Kidney (tissue), 14 donors: ENCODE measurements around the gene NAPSA. TPM values are rescaled to one million over a fixed set of nuclear protein-coding genes. Genes with fewer than 3 reads are reported as not detected.
A peak's percentile ranks its signal among the peaks of the same experiment; 100 is the strongest.
"Not testable (repeated sequence)": the region's sequence is repeated elsewhere in the genome, so short reads cannot be mapped to it uniquely, and the experiment has no call there.

Experiments
- DNase-seq, 5 donors: peaks; one replicate each; pipeline ENCODE4 v3.0.0-alpha.2; 2013 to 2020
- FAIRE-seq: peaks from 2 replicates; lab custom pipeline; 2012; peaks lifted over from hg19 to GRCh38; lab: Jason Lieb, UNC
- H3K27ac ChIP-seq, 2 donors: one replicate each; pipeline ENCODE4 v1.7.0; 2013; ENCODE audit warnings: low read depth in 2 of 2, low read length in 2 of 2, inconsistent platforms in 1 of 2
- H3K27me3 ChIP-seq: one replicate; pipeline ENCODE4 v1.7.1; 2013; ENCODE audit warnings: low read length, inconsistent platforms; ENCODE audit not compliant: control insufficient read depth, insufficient read depth
- H3K36me3 ChIP-seq, 3 donors: one replicate each; pipeline versions ENCODE4 v1.7.0 to v1.7.1; 2013; ENCODE audit warnings: low read length in 3 of 3, control low read depth in 1 of 3, inconsistent platforms in 1 of 3; ENCODE audit not compliant: insufficient read depth in 3 of 3, control insufficient read depth in 2 of 3
- H3K4me1 ChIP-seq, 3 donors: one replicate each; pipeline versions ENCODE4 v1.7.0 to v1.7.1; 2013; ENCODE audit warnings: low read length in 3 of 3, inconsistent platforms in 1 of 3, low read depth in 1 of 3; ENCODE audit not compliant: control insufficient read depth in 2 of 3, insufficient read depth in 2 of 3
- H3K4me3 ChIP-seq, 3 donors: one replicate each; pipeline versions ENCODE4 v1.7.0 to v1.8.1; 2013; ENCODE audit warnings: low read length in 3 of 3, control low read depth in 1 of 3, inconsistent platforms in 1 of 3
- H3K9ac ChIP-seq, 3 donors: one replicate each; pipeline versions ENCODE4 v1.7.0 to v1.7.1; 2013; ENCODE audit warnings: low read length in 3 of 3, control low read depth in 1 of 3, inconsistent platforms in 1 of 3
- H3K9me3 ChIP-seq, 3 donors: one replicate each; pipeline versions ENCODE4 v1.7.0 to v1.7.1; 2013; ENCODE audit warnings: low read length in 3 of 3, control low read depth in 1 of 3, inconsistent platforms in 1 of 3; ENCODE audit not compliant: control insufficient read depth in 2 of 3, insufficient read depth in 1 of 3
- intact Hi-C: fragments of 100-400 bp; cut with DNase I; formaldehyde crosslinking; loops from one replicate; pipeline ENCODE4 v1.11.1; 2022
- polyA plus RNA-seq: library from polyadenylated mRNA; stranded (reverse); fragments of 350-450 nt; fragmentation: Illumina TruSeq; extraction: RNeasy Lipid Tissue Mini Kit (QIAGEN cat#74804); gene quantifications from one replicate; pipeline ENCODE4 v1.2.3, GENCODE V29; 2014; ENCODE audit warnings: low read depth, low replicate concordance; ENCODE audit not compliant: insufficient read depth
- total RNA-seq: library from RNA; stranded (reverse); fragmentation: NEBNext Ultra II Directional; extraction: Animal tissue kit (Norgen Biotek cat#: 25700); gene quantifications from one replicate; pipeline ENCODE4 v1.2.1, GENCODE V29; 2021
- TF ChIP-seq, protein P1 (sequence below): IDR thresholded peaks from 3 replicates; pipeline ENCODE4 v1.5.1; 2012; ENCODE audit warnings: mild to moderate bottlenecking, moderate library complexity, borderline replicate concordance; ENCODE audit not compliant: insufficient read depth; ENCODE audit errors: extremely low read depth
- donor health status: control.
- donor health status: control.
- donor health status: control.
- donor health status: control.
- donor health status: control.
- donor health status: DM: yes; HTN: yes; CAD: no.
- donor health status: Normal renal cell carcinoma (clear cell type).

Gene NAPSA
- total and polyA plus RNA-seq, 2 donors from 2014 or later = 217 to 268 TPM

DNA sequence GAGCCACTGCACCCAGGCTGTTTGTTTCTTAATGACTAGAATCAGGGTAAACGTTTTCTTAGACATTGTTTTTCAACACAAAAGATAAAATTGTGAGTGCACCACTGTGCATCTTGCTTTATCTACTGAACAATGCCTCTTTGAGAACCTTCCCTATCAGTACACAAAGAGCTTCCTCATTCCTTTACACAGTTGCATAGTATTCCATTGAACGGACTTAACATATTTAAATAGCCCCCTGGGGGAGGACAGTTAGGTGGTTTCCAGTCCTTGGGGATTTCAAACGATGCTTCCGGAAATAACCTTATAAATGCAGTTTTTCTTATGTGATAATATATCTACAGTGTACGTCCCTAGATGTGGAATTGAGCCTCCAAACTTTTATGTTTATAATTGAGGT is 27.3 kb upstream of the NAPSA start:
- intact Hi-C loops = no loop called here
- FAIRE-seq = no peak
- TF ChIP-seq, protein P1, sequence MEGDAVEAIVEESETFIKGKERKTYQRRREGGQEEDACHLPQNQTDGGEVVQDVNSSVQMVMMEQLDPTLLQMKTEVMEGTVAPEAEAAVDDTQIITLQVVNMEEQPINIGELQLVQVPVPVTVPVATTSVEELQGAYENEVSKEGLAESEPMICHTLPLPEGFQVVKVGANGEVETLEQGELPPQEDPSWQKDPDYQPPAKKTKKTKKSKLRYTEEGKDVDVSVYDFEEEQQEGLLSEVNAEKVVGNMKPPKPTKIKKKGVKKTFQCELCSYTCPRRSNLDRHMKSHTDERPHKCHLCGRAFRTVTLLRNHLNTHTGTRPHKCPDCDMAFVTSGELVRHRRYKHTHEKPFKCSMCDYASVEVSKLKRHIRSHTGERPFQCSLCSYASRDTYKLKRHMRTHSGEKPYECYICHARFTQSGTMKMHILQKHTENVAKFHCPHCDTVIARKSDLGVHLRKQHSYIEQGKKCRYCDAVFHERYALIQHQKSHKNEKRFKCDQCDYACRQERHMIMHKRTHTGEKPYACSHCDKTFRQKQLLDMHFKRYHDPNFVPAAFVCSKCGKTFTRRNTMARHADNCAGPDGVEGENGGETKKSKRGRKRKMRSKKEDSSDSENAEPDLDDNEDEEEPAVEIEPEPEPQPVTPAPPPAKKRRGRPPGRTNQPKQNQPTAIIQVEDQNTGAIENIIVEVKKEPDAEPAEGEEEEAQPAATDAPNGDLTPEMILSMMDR = no peak
- Histone ChIP-seq H3K4me3 (no peak overlapping the region), H3K9ac (no peak overlapping the region), H3K27me3 (no peaks in the 10 kb centered on the region), H3K36me3 (no peaks in the 10 kb centered on the region), H3K4me1 (no peaks in the 10 kb centered on the region), H3K27ac (no peak overlapping the region), H3K9me3 (no peaks in the 10 kb centered on the region)
- DNase-seq = no peak

DNA sequence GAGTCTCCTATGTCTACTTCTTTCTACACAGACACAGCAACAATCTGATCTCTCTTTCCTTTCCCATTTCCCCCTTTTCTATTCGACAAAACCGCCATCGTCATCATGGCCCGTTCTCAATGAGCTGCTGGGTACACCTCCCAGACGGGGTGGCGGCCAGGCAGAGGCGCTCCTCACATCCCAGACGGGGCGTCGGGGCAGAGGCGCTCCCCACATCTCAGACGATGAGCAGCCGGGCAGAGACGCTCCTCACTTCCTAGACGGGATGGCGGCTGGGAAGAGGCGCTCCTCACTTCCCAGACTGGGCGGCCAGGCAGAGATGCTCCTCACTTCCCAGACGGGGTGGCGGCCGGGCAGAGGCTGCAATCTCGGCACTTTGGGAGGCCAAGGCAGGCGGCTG is 25.5 kb upstream of the NAPSA start:
- H3K36me3 ChIP-seq, H3K4me3 ChIP-seq, H3K4me1 ChIP-seq, H3K27me3 ChIP-seq, intact Hi-C loops, H3K27ac ChIP-seq, H3K9ac ChIP-seq, FAIRE-seq, H3K9me3 ChIP-seq: not testable (repeated sequence)
- DNase-seq = peak in 1 of 5 donors; percentile 36

DNA sequence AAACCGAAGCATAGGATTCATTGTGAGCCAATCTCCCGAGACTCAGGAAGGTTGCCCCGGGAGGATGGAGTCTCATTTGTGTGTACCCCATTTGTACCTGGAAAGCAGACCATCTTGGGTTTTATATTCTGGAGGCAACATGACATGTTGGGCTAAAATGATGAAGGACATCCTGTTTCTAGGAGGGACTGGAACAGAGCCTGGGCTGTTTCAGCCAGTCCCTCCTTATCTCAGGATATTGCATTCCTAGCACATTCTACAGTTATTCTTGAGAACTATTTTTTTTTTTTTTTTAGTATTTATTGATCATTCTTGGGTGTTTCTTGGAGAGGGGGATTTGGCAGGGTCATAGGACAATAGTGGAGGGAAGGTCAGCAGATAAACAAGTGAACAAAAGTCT is 24.9 kb upstream of the NAPSA start:
- H3K36me3 ChIP-seq, H3K27me3 ChIP-seq, H3K27ac ChIP-seq, H3K4me3 ChIP-seq, FAIRE-seq, H3K4me1 ChIP-seq, H3K9me3 ChIP-seq, intact Hi-C loops, DNase-seq, H3K9ac ChIP-seq: not testable (repeated sequence)

DNA sequence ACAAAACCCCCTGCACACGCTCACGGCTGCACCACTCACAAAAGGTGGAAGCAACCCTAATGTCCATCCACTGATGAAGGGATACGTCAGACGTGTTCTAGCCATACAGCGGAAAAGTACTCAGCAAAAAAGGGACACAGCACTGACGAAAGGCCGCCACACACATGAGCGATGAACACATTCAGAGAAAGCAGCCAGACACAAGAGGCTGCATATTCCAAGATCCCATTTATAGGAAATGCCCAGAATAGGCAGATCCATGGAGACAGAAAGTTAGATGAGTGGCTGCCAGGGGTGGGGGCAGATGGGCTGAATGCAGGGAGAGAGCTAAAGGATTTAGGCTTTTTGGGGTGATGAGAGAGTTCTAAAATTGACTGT is 22.4 kb upstream of the NAPSA start:
- Histone ChIP-seq H3K27ac (no peak overlapping the region), H3K9me3 (no peaks in the 10 kb centered on the region), H3K4me1 (peaks cover 0 to 10% (median 0%) of the 10 kb centered on the region in 3 donors), H3K4me3 (no peak overlapping the region), H3K36me3 (no peaks in the 10 kb centered on the region), H3K9ac (no peak overlapping the region), H3K27me3 (no peaks in the 10 kb centered on the region)
- TF ChIP-seq, protein P1 = no peak
- FAIRE-seq (no peak), DNase-seq (no peak)
- intact Hi-C loops = no loop called here
